Measurements from ENCODE around the gene TACR1.
"Not testable (repeated sequence)": the region's sequence is repeated elsewhere in the genome, so short reads cannot be mapped to it uniquely, and the experiment has no call there.

The TACR1 gene

DNA sequence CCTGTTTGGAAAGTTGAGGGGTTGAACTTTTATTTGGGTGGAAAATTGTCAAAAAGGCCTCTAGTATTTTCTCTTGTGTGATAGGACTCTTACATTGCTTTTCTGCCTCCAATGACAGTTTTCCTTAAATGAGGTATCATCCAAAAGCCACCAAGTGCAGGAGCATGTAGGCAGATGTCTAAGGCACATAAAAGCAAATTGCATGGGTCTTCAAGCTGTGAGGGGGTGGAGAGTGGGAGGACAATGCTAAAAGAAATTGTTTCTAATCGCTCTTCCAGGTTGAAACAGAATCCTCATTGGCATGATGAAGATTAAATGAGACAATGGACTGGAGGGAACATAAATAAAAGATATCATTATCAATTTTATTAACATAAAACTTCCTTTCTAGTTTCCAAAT is 6.8 kb downstream of the TACR1 start:
- DNase-seq, result no peak

DNA sequence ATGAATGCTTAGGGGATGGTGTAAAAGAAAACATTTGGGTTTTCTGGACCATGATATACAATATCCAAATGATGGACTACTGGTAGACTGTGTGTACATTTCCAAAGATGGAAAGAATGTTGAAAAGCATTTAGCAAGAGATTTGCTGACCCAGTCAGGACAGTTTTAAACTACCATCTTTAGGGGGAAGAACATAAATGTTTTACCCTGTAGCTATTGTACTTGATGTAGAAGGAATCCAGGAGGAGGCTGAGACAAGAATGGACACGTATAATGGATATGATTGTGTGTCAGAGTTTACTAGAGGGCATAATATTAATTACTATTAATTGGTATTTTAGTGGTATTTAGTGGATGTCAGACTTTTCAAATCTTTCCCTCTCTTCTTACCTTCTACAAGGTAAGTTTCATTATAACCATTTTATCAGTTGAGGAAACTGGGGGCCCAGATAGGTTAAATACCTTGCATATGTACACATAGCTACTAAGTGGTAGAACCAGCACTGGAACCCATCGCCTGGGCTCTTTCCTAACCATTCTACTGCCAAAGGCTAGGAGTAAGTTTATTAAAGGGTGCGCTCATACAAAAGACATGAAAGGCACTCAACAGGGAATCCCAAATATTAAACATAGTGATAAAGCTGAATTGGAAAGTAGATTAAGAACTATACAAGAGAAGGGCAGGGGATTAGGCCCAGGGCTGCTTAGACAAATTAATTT is 8.9 kb downstream of the TACR1 start:
- DNase-seq, result no peak

DNA sequence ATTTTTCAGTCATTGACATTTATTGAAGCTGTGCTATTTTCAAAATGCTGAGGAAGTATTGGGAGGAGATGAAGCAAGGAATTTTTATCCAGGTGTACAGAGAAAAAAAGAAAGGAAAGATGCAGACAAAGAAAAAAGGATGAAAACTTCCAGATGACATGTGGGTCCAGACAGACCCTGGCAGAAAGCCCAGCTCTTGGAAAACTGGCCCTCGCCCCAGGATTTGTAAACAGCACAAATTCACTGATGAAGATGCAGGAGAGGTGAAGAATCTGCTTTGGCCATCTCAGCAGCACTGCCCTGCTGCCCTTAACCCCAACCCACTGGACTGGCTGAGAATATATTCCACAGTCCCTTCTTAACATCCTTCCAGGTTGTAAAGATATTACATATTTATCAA is 12.5 kb downstream of the TACR1 start:
- no peak for DNase-seq

DNA sequence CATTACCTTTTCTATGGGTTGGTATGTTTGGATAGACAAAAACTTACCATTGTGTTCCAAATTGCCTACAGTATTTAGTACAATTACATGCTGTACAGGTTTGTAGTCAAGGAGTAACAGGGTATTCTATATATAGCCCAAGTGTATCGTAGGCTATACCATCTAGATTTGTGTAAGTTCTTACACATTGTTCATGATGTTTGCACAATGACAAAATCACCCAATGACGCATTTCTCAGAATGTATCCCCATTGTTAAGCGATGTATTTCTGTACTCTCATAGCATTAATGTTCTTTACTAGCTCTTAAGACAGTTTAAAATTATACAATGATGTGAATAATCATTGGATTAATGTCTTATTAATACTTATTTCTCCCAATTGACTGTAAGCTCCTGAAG is 16.7 kb downstream of the TACR1 start:
- DNase-seq, result no peak

DNA sequence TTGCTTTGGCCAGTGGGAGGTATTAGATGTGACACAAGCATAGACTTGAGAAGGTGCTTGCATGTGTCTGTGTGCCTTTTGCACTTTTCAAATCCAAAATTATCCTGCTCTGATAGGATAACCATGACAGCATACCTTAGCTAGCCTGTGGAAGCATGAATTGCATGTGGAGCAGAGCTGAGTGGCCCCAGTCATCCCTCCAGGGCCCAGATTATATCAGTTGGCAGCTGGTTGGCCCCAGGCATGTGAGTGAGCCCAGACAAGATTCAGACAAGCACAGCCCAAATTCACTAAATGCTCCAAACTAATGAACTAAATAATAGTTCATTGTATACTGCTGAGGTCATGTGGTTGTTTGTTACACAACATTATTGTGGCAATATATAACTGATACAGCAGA is 18.8 kb downstream of the TACR1 start:
- DNase-seq, result no peak

DNA sequence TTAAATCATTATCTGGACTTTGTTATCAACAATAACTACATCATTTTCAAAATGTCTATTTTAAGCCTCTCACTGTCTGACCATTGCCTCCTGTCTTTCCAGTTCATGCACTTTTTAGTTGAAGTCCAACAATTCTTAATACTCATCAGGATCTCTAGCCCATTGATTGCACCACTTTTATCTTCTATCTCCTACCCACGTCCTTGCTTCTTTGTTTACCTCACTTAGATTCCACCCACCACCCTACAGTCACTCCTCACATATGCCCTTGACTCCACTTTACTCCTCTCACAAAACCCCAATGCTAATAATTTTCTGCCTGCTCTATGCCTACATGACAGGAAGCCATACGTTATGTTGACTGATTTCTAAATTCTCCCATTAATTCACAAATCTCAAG is 21.9 kb downstream of the TACR1 start:
- DNase-seq, result no peak

DNA sequence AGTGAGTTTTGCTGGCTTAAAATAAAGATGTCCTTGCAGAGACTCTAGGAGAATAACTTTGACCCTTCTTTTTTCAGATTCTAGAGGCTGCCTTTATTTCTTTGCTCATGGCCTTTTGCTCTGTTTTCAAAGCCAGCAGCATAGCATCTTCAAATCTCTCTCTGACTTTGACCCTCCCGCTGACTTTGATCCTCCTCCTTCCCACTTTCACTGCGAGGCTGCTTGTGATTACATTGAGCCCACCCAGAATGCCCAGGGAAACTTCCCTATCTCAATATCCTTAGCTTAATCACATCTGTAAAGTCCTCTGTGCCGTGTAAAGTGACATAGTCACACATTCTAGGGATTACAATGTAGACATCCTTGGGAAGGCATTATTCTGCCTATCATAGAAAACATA is 23.9 kb downstream of the TACR1 start:
- DNase-seq, result no peak

DNA sequence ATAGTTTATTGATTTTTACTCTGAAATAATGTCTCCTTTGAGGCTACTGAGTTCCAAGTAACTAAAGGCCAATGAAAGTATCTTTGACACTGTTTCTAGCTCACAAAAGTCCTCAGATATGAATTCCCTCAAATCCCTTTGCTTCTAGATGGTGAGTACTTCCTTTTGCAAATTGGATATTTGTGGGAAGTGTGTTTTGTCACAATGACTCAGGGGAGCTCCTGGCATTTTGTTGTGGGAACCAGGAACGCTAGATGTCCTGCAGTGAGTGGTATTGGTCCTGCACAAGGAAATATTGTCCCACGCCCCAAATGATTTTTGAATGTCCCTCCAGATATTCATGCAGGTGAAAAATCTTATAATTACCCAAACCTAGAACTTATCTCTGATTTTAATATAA is 24.3 kb downstream of the TACR1 start:
- no peak for DNase-seq

DNA sequence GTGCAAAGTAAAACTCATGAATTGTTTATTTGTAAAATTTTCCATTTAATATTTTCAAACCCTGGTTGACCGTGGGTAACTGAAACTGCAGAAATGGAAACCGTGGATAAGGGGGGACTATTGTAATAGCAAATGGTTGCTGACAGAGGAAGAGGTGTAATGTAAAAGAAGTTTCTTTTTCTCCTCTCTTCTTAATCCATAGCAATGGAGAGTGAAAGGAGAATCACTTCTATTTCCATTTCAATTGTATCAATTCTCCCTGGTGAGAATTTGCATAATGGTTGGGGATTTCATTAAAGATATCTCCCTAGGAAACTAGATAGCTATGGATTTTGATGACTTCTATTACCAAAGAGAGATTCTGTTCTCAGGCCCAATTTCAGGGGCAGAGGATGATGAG is 24.8 kb downstream of the TACR1 start:
- DNase-seq, result no peak

DNA sequence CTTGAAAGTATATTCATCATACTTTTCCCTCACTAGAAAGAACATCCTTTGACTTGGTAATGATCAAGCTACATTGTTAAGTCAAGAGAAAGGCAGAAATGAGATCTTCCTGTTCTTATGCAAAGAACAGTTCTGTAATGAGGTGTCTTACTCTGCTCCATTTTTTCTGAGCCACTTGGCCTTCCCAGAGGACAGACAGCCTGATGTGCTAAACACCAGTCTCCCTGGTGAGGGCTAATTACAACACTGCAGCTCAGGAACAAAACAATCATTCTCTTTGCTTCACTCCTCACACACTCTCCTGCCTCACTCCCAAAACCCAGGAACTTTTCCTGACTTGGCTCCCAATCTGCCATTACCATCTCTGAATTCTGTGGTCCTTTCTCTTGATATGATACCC is 25.6 kb downstream of the TACR1 start:
- DNase-seq, result no peak

DNA sequence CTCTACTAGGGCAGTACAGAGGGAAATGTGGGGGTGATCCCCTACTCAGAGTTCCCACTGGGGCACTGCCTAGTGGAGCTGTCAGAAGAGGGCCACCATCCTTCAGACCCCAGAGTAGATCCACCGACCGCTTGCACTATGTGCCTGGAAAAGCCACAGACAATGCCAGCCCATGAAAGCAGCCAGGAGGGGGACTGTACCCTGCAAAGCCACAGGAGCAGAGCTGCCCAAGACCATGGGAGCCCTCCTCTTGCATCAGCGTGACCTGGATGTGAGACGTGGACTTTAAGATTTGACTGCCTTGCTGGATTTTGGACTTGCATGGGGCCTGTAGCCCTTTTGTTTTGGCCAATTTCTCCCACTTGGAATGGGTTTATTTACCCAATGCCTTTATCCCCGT is 27.9 kb downstream of the TACR1 start:
- not testable (repeated sequence) for DNase-seq

DNA sequence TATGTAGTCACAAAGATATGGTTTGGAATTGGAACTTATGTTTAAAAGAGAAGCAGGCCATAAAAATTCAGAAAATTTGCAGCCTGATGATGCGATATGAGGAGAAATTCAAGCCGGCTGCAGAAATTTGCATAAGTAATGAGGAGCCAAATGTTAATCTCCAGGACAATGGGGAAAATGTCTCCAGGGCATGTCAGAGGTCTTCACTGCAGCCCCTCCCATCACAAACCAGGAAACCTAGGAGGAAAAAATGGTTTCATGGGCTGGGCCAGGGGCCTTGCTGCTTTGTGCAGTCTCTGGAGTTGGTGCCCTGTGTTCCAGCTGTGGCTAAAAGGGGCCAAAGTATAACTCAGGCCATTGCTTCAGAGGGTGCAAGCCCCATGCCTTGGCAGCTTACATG is 28.4 kb downstream of the TACR1 start:
- DNase-seq, result no peak

DNA sequence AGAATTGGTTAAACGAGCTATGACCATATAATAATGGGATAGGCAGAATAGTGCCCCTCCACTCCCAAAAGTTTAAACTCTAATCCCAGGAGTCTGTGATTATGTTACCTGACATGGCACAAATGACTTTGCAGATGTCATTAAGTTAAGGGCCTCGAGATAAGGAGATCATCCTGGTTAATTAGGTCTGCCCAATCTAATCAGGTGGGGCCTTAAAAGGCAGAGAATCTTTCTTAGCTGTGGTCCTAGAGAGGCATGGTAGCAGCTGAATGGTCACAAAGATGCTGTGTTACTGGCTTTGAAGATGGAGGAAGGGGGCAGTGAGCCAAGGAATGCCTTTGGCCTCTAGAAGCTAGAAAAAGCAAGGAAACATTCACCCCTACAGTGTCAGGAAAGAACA is 31.1 kb downstream of the TACR1 start:
- no peak for DNase-seq

DNA sequence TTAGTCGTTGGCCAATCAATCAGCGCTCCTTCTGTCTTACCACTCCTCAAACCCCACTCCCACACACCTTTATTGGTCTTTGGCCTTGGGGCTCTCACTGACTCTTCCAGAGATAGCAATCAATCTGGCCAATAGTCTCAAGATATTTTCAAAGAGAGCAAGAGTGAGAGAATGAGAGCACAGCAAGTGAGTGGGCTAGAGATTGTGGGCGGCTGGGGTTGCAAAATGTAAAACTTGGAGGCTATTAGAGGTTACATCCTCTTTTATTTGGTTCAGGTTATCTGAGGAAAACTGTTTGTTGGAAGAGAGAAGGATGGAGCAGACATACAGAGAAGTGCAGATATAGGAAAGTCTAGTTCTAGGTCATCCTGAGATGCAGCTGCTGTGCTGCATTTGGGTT is 32.8 kb downstream of the TACR1 start:
- no peak for DNase-seq

DNA sequence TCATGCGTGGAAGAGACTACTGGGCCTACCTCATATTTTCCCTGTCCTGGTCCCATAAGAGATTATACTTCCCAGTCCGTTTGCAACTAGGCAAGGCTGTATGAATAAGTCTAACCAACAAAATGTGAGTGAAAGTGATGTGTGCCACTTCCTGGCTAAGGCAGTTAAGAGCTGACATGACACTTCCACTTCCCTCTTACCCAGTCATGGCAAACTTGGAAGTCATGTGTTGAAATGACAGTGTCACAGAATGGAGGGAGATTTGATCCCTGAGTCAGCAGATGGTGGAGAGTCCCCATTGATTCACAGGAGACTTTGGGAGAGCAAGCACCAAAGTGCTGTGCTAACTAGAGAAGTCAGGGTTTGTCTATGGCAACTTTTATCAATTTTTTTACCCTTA is 36.4 kb downstream of the TACR1 start:
- DNase-seq, result no peak

DNA sequence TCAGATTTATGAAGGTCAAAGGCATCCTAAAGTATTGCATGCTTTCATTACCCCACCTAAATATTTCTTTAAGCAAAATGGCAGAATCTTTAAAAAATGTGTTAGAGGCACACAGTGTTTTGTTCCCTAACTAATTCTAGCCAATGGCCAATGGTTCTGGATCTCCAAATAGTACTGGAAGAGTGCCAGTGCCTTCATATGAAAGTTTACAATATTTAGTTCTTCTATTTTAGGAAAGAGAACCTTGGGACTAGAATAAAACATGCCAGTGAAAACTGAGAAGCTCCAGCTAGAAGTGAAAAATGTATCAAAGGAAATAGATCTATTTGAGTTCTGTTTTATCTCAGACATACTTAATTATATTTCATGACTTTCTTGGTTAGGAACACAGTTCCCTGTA is 37.1 kb downstream of the TACR1 start:
- DNase-seq, result no peak

DNA sequence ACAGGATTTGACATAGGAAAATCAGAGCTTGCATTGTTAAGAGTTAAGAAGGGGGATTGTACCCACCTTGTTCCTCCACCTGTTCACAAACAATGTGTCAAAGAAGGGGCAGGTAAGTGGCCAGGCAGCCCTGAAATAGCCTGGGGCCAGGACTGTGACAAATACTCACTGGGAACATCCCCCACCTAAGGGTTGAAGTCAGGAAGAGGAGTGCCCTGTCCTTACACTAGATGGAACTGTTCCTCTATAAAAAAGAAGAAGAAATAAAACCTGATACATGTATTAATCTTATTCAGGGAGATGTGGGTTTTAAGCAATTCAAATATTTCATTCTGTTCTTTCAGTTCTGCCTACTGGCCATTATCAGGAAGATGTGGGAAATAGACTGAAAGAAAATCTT is 41.9 kb downstream of the TACR1 start:
- no peak for DNase-seq

DNA sequence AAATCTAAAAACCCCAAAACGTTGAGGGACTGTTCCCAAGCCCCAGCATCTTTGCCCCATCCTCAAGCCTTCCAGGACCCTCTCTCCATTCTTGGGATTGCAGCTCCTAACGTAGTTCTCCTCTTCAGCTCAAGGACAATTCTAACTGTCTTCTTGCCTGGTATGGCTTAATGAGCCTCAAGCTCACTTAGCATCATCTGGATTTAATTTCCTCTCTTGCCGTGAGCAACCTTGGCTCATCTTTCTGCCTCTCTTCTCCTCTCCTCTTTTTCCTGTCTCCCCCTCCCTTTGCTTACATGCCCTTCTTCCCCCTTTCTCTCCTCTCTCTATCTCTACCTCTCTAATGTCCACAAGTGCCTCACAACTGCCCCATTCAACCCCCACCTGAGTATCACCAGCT is 44.2 kb downstream of the TACR1 start:
- no peak for DNase-seq

DNA sequence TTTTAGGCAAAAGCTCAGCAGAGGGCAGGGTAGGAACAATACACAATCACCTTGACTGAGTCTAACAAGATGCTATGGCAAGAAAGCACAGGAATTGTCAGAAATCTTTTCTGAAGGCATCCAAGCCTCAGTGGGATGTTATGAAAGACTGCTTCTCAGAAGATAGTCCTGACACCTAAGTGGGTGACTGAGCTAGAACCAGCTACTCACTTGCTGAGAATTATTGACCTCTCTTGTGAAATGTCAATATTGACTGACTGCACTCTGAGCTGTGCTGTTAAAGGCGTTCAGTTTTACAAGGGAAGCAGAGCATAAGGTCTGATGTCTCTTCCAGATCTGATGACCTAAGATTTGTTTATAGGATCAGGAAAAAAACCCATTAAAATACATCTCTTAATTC is 46.1 kb downstream of the TACR1 start:
- no peak for DNase-seq

DNA sequence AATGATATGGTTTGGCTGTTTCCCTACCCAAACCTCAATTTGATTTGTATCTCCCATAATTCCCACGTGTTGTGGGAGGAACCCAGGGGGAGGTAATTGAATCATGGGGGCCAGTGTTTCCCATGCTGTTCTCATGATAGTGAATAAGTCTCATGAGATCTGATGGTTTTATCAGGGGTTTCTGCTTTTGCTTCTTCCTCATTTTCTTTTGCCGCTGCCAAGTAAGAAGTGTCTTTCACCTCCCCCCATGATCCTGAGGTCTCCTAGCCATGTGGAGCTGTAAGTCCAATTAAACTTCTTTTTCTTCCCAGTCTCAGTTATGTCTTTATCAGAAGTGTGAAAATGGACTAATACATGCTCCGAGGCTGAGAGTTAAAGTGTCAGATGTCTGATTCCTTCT is 47.1 kb downstream of the TACR1 start:
- not testable (repeated sequence) for DNase-seq

DNA sequence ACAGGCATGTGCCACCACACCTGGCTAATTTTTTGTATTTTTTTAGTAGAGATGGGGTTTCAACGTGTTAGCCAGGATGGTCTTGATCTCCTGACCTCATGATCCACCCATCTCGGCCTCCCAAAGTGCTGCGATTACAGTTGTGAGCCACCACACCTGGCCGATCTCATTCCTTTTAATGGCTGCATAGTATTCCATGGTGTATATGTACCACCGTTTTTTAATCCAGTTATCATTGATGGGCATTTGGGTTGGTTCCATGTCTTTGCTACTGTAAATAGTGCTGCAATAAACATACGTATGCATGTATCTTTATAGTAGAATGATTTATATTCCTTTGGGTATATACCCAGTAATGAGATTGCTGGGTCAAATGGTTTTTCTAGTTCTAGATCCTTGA is 51.4 kb downstream of the TACR1 start:
- DNase-seq, result not testable (repeated sequence)

DNA sequence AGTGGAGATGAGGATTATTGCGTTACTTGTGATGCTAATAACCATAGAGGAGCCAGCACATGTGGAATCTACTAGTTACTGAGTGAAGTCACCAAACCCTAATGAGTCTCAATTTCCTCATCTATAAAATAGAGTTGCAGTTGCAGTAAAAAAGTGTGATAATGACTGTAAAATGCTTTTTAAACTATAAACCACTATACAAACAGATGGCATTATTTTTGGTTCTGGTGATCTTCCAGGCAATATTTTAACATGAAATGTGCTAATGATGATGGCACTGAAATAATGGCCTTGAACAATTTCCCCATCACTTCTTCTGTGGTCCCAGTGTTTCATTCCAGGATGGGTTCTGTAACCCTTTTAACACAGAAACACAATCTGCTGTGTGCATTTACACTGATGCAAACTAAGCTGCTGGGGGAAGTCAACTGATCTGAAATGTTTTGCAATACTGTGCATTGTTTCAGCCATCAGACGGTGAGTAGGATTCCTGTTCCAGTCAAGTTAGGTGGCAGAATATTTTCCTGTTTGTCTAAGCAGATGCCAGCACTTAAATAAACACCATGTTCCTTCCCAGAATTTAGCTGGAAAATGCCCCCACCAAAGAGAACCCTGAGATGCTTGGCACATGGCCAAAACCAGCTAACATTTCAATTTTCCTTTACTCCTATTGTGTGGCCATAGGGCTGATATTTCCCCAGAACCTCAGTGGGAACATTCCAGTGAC is 52.6 kb downstream of the TACR1 start:
- no peak for DNase-seq

DNA sequence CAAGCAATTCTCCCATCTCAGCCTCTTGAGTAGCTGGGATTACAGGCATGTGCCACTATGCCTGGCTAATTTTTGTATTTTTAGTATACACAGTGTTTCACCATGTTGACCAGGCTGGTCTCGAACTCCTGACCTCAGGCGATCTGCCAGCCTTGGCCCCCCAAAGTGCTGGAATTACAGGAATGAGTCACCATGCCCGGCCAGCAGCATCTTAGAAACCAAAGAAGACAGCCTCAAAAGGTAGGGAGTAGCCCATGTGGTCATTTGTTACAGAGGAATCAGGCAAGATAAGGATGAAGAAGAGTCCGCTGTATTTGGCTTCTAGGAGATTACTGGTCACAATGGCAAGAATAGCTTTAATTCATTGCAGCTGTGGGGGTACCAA is 53.1 kb downstream of the TACR1 start:
- DNase-seq, result not testable (repeated sequence)

DNA sequence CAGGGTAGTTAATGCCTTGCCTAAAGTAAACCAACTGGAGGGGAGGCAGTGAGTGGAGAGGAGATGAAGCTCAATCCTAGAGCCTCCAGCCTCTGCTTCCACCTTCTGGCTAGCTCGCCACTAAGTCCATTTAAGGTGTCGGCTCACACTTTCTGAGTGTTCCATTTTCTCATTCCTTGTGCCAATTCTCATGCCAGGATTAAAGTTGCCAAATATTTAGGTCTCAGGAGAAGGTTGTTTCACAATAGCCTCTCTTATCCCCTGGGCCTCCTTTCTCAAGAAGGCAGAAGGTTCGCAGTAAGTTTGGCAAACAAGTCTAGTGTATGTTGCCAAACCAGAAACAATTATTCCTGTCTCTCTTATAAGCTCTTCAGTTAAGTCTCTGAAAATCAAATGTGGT is 57.2 kb downstream of the TACR1 start:
- DNase-seq, result no peak

DNA sequence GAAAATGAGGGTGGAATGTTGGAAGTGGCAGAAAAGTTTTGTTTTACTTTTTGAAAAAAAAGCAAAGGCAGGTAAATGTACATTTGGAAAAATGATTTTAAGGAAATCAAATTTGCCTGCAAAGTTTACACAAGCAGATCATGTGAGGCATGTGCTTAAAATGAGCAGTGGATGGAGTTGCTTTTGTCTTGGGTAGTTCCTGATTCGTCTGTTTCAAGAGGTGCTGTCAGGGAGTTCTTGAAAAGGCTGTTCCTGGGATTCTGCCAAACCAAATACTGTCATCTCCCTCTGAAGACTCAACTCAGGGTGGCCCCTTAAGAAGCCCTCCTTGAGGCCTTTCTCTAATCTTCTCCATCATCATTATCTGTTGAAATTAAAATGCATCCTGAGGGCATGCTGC is 59.0 kb downstream of the TACR1 start:
- no peak for DNase-seq
